ENCODE measurements around the gene PRKCA.

Gene PRKCA

DNA sequence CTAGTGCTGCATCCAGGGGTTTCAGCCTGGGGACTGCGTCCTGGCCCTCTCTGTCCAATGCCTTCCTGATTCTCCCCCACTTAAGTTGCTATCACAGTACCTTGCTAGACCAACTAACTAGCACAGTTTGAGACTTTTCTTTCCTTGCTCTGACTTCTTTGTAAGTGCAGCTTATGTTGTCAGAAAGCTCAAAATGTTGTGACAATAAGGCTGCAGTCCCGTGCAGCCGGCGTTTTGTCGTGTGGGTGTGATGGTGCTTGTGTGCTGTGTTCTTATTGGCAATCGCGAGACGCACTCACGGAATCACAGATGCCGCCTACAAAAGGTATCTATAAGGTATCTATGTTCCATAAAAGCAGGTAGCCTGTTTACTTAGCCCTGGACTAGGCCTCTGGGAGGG is 132.8 kb downstream of the PRKCA start:
- TF ChIP-seq ZC3H10 (CRISPR knock-in tag; IDR thresholded peaks at IDR 0.05) (no peak), ZNF8 (CRISPR knock-in tag; IDR thresholded peaks at IDR 0.05) (no peak), BACH2 (CRISPR knock-in tag; IDR thresholded peaks at IDR 0.05; ENCODE audit: borderline replicate concordance) (no peak), SNAI2 (CRISPR knock-in tag; IDR thresholded peaks at IDR 0.05) (no peak), ZNF70 (CRISPR knock-in tag; IDR thresholded peaks at IDR 0.05) (no peak), ISL1 (CRISPR knock-in tag; IDR thresholded peaks at IDR 0.05) (no peak), TOX (CRISPR knock-in tag; IDR thresholded peaks at IDR 0.05; ENCODE audit: borderline replicate concordance) (no peak), ESRRG (CRISPR knock-in tag; IDR thresholded peaks at IDR 0.05) (no peak), ZFP30 (CRISPR knock-in tag; IDR thresholded peaks at IDR 0.05) (no peak), ZFP3 (CRISPR knock-in tag; IDR thresholded peaks at IDR 0.05) (no peak)
- TF ChIP-seq, protein P1, sequence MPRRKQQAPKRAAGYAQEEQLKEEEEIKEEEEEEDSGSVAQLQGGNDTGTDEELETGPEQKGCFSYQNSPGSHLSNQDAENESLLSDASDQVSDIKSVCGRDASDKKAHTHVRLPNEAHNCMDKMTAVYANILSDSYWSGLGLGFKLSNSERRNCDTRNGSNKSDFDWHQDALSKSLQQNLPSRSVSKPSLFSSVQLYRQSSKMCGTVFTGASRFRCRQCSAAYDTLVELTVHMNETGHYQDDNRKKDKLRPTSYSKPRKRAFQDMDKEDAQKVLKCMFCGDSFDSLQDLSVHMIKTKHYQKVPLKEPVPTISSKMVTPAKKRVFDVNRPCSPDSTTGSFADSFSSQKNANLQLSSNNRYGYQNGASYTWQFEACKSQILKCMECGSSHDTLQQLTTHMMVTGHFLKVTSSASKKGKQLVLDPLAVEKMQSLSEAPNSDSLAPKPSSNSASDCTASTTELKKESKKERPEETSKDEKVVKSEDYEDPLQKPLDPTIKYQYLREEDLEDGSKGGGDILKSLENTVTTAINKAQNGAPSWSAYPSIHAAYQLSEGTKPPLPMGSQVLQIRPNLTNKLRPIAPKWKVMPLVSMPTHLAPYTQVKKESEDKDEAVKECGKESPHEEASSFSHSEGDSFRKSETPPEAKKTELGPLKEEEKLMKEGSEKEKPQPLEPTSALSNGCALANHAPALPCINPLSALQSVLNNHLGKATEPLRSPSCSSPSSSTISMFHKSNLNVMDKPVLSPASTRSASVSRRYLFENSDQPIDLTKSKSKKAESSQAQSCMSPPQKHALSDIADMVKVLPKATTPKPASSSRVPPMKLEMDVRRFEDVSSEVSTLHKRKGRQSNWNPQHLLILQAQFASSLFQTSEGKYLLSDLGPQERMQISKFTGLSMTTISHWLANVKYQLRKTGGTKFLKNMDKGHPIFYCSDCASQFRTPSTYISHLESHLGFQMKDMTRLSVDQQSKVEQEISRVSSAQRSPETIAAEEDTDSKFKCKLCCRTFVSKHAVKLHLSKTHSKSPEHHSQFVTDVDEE (CRISPR knock-in tag; IDR thresholded peaks at IDR 0.05) = no peak
- TF ChIP-seq, protein P2, sequence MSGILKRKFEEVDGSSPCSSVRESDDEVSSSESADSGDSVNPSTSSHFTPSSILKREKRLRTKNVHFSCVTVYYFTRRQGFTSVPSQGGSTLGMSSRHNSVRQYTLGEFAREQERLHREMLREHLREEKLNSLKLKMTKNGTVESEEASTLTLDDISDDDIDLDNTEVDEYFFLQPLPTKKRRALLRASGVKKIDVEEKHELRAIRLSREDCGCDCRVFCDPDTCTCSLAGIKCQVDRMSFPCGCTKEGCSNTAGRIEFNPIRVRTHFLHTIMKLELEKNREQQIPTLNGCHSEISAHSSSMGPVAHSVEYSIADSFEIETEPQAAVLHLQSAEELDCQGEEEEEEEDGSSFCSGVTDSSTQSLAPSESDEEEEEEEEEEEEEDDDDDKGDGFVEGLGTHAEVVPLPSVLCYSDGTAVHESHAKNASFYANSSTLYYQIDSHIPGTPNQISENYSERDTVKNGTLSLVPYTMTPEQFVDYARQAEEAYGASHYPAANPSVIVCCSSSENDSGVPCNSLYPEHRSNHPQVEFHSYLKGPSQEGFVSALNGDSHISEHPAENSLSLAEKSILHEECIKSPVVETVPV (CRISPR knock-in tag; IDR thresholded peaks at IDR 0.05) = no peak
- TF ChIP-seq, protein P3, sequence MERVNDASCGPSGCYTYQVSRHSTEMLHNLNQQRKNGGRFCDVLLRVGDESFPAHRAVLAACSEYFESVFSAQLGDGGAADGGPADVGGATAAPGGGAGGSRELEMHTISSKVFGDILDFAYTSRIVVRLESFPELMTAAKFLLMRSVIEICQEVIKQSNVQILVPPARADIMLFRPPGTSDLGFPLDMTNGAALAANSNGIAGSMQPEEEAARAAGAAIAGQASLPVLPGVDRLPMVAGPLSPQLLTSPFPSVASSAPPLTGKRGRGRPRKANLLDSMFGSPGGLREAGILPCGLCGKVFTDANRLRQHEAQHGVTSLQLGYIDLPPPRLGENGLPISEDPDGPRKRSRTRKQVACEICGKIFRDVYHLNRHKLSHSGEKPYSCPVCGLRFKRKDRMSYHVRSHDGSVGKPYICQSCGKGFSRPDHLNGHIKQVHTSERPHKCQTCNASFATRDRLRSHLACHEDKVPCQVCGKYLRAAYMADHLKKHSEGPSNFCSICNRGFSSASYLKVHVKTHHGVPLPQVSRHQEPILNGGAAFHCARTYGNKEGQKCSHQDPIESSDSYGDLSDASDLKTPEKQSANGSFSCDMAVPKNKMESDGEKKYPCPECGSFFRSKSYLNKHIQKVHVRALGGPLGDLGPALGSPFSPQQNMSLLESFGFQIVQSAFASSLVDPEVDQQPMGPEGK (CRISPR knock-in tag; IDR thresholded peaks at IDR 0.05; ENCODE audit: borderline replicate concordance) = no peak
- ATAC-seq = no peak

DNA sequence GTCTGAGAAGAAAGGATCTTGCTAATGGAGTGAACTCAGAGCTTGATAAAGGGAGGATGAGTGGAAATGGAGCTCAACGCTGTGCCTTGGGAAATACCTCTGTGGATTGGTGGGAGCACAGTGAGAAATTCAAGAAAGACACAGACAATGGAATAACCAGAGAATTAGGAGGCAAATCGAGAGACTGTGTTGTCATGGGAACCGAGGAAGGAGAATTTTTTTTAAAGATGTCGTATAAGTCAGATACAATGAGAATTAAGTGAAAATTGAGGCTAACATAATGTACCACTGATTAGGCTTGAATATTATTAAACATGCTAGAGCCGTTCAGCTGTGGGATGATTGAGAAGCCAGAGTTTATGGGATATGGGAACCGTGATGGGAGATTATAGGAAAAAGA is 134.2 kb downstream of the PRKCA start:
- ATAC-seq = no peak
- TF ChIP-seq PPARA (CRISPR knock-in tag; IDR thresholded peaks at IDR 0.05; ENCODE audit: borderline replicate concordance) (no peak), ZNF565 (CRISPR knock-in tag; conservative IDR thresholded peaks at IDR 0.05; ENCODE audit: low read depth) (no peak), OSR1 (CRISPR knock-in tag; IDR thresholded peaks at IDR 0.05) (no peak), ZNF8 (CRISPR knock-in tag; IDR thresholded peaks at IDR 0.05) (no peak), BACH2 (CRISPR knock-in tag; IDR thresholded peaks at IDR 0.05; ENCODE audit: borderline replicate concordance) (no peak), ARNTL (CRISPR knock-in tag; IDR thresholded peaks at IDR 0.05; ENCODE audit: borderline replicate concordance, low read depth) (no peak), ZC3H10 (CRISPR knock-in tag; IDR thresholded peaks at IDR 0.05) (no peak), RARB (CRISPR knock-in tag; IDR thresholded peaks at IDR 0.05) (no peak)
- TF ChIP-seq, protein P4, sequence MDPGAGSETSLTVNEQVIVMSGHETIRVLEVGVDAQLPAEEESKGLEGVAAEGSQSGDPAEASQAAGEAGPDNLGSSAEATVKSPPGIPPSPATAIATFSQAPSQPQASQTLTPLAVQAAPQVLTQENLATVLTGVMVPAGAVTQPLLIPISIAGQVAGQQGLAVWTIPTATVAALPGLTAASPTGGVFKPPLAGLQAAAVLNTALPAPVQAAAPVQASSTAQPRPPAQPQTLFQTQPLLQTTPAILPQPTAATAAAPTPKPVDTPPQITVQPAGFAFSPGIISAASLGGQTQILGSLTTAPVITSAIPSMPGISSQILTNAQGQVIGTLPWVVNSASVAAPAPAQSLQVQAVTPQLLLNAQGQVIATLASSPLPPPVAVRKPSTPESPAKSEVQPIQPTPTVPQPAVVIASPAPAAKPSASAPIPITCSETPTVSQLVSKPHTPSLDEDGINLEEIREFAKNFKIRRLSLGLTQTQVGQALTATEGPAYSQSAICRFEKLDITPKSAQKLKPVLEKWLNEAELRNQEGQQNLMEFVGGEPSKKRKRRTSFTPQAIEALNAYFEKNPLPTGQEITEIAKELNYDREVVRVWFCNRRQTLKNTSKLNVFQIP (CRISPR knock-in tag; IDR thresholded peaks at IDR 0.05; ENCODE audit: borderline replicate concordance, low read depth) = no peak
- TF ChIP-seq, protein P1 (CRISPR knock-in tag; IDR thresholded peaks at IDR 0.05) = no peak
- TF ChIP-seq, protein P5, sequence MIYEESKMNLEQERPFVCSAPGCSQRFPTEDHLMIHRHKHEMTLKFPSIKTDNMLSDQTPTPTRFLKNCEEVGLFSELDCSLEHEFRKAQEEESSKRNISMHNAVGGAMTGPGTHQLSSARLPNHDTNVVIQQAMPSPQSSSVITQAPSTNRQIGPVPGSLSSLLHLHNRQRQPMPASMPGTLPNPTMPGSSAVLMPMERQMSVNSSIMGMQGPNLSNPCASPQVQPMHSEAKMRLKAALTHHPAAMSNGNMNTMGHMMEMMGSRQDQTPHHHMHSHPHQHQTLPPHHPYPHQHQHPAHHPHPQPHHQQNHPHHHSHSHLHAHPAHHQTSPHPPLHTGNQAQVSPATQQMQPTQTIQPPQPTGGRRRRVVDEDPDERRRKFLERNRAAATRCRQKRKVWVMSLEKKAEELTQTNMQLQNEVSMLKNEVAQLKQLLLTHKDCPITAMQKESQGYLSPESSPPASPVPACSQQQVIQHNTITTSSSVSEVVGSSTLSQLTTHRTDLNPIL (CRISPR knock-in tag; IDR thresholded peaks at IDR 0.05; ENCODE audit: low read depth) = no peak
